Measurements from ENCODE around the gene SEC14L6. TPM values are rescaled to one million over a fixed set of nuclear protein-coding genes. Genes with fewer than 3 reads are reported as not detected.

The SEC14L6 gene
- total RNA-seq, 4 donors from 2014 or later, result 0.21 to 3.3 (median 0.94) TPM

- H3K9me3 ChIP-seq, result no peaks in the 10 kb centered on the region
- 95% methylated on average over 8 of the region's 8 CpGs for WGBS, 2 donors
- H3K4me3 ChIP-seq, result no peak overlapping the region
- no peak for DNase-seq (ENCODE audit: low spot score in 2 of 2)
- H3K27ac ChIP-seq, result no peak overlapping the region
- TF ChIP-seq CTCF (IDR thresholded peaks at IDR 0.05) (no peak), POLR2A (IDR thresholded peaks at IDR 0.05) (no peak), EP300 (IDR thresholded peaks at IDR 0.05) (no peak)
- peaks cover 8 to 50% (median 20%) of the 10 kb centered on the region in 4 donors for H3K4me1 ChIP-seq
- peaks cover 0 to 78% (median 66%) of the 10 kb centered on the region in 3 donors for H3K36me3 ChIP-seq
- H3K27me3 ChIP-seq, result no peaks in the 10 kb centered on the region
These were observed 39.9 kb upstream of the SEC14L6 start for GRCh38 chr22:30586414-30586813.

- 92 to 93% methylated on average over 11 to 14 of the region's 15 CpGs for WGBS, 2 donors
These were observed 37.9 kb upstream of the SEC14L6 start for GRCh38 chr22:30584441-30584840.

GRCh38 chr22:30582788-30583545, 36.4 kb upstream of the SEC14L6 start:
- no peak overlapping the region for H3K4me3 ChIP-seq
- peak in 1 of 2 donors; percentile 52 for TF ChIP-seq EP300 (IDR thresholded peaks at IDR 0.05)
- no peak for TF ChIP-seq POLR2A (IDR thresholded peaks at IDR 0.05)

More at GRCh38 chr22:30584441-30584840, 37.9 kb upstream of the SEC14L6 start:
- no peak for DNase-seq (ENCODE audit: low spot score in 2 of 2)
- Histone ChIP-seq H3K4me1 (peaks cover 0 to 33% (median 5%) of the 10 kb centered on the region in 4 donors), H3K4me3 (no peak overlapping the region), H3K36me3 (peaks cover 9 to 98% (median 86%) of the 10 kb centered on the region in 3 donors), H3K27ac (peak overlapping the region in 1 of 4 donors; percentile 58), H3K27me3 (no peaks in the 10 kb centered on the region), H3K9me3 (no peaks in the 10 kb centered on the region)
- no peak for TF ChIP-seq EP300 (IDR thresholded peaks at IDR 0.05)
- no peak for TF ChIP-seq POLR2A (IDR thresholded peaks at IDR 0.05)
- TF ChIP-seq CTCF (IDR thresholded peaks at IDR 0.05), result no peak

GRCh38 chr22:30582051-30582450, 35.5 kb upstream of the SEC14L6 start:
- peaks cover 10 to 100% (median 76%) of the 10 kb centered on the region in 3 donors for H3K36me3 ChIP-seq

More at GRCh38 chr22:30582788-30583545, 36.4 kb upstream of the SEC14L6 start:
- H3K4me1 ChIP-seq, result peaks cover 0 to 30% (median 5%) of the 10 kb centered on the region in 4 donors
- no peaks in the 10 kb centered on the region for H3K9me3 ChIP-seq
- no peak for DNase-seq (ENCODE audit: low spot score in 2 of 2)
- 37 to 47% methylated on average over 13 of the region's 13 CpGs for WGBS, 2 donors
- H3K36me3 ChIP-seq, result peaks cover 10 to 100% (median 85%) of the 10 kb centered on the region in 3 donors
- peak overlapping the region in 3 of 4 donors; percentile 50 to 86 (median 58) for H3K27ac ChIP-seq
- no peaks in the 10 kb centered on the region for H3K27me3 ChIP-seq

GRCh38 chr22:30580896-30581295, 34.4 kb upstream of the SEC14L6 start:
- H3K27ac ChIP-seq, result peak overlapping the region in 1 of 4 donors; percentile 58
- TF ChIP-seq EP300 (IDR thresholded peaks at IDR 0.05) (no peak), POLR2A (IDR thresholded peaks at IDR 0.05) (no peak), CTCF (IDR thresholded peaks at IDR 0.05) (no peak)
- no peak overlapping the region for H3K4me3 ChIP-seq
- WGBS, 2 donors, result 60 to 85% methylated on average over 3 to 6 of the region's 6 CpGs
- H3K27me3 ChIP-seq, result no peaks in the 10 kb centered on the region
- DNase-seq (ENCODE audit: low spot score in 2 of 2), result no peak
- peaks cover 10 to 100% (median 65%) of the 10 kb centered on the region in 3 donors for H3K36me3 ChIP-seq
- no peaks in the 10 kb centered on the region for H3K9me3 ChIP-seq
- H3K4me1 ChIP-seq, result peaks cover 0 to 39% (median 6%) of the 10 kb centered on the region in 4 donors

More at GRCh38 chr22:30582051-30582450, 35.5 kb upstream of the SEC14L6 start:
- Histone ChIP-seq H3K9me3 (no peaks in the 10 kb centered on the region), H3K4me3 (no peak overlapping the region), H3K27ac (peak overlapping the region in 3 of 4 donors; percentile 50 to 86 (median 58)), H3K27me3 (no peaks in the 10 kb centered on the region), H3K4me1 (peaks cover 0 to 30% (median 5%) of the 10 kb centered on the region in 4 donors)
- no peak for DNase-seq (ENCODE audit: low spot score in 2 of 2)
- 42 to 57% methylated on average over 6 of the region's 6 CpGs for WGBS, 2 donors
- no peak for TF ChIP-seq POLR2A (IDR thresholded peaks at IDR 0.05)

GRCh38 chr22:30578481-30578880, 31.9 kb upstream of the SEC14L6 start:
- TF ChIP-seq CTCF (IDR thresholded peaks at IDR 0.05), result no peak
- TF ChIP-seq EP300 (IDR thresholded peaks at IDR 0.05), result no peak
- TF ChIP-seq POLR2A (IDR thresholded peaks at IDR 0.05), result no peak
- 85 to 90% methylated on average over 12 of the region's 12 CpGs for WGBS, 2 donors
- peaks cover 10 to 83% (median 43%) of the 10 kb centered on the region in 3 donors for H3K36me3 ChIP-seq

More at GRCh38 chr22:30578481-30578880, 31.9 kb upstream of the SEC14L6 start:
- Histone ChIP-seq H3K27me3 (no peaks in the 10 kb centered on the region), H3K4me1 (peaks cover 0 to 50% (median 12%) of the 10 kb centered on the region in 4 donors), H3K4me3 (no peak overlapping the region), H3K27ac (no peak overlapping the region), H3K9me3 (no peaks in the 10 kb centered on the region)
- DNase-seq (ENCODE audit: low spot score in 2 of 2), result no peak
